GM10266 (cell line): ENCODE data around the gene WBP11.
A peak's percentile ranks its signal among the peaks of the same experiment; 100 is the strongest.

ENCODE experiments used
- DNase-seq: peaks from one replicate; pipeline ENCODE4 v3.0.0; 2012; ENCODE audit errors: extremely low spot score
- TF ChIP-seq, protein P1 (sequence below): IDR thresholded peaks from 2 replicates; pipeline ENCODE4 v1.5.1; 2012; ENCODE audit warnings: mild to moderate bottlenecking, low read depth; ENCODE audit not compliant: control insufficient read depth, insufficient read depth; ENCODE audit errors: missing control alignments

The WBP11 gene

DNA sequence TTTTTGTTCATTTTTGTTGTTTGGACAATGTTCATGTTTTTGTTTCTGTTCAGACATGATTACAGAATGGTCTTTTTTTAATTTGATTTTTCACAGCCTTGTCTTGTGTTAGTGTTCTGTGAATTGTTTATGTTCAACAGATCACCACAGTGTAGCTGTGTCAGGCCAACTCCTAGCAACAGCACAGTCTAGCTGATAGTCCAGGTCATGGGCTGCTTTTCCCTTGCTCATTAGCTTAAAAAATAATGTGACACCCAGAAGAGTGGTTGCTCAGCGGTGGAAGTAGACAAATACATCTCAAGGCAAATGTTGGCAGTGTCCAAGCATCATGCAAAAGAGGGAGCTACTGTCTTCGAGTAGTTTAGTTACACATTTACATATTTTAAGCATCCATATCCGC, 22.4 kb downstream of the WBP11 start:
- no peak for DNase-seq
- TF ChIP-seq, protein P1, sequence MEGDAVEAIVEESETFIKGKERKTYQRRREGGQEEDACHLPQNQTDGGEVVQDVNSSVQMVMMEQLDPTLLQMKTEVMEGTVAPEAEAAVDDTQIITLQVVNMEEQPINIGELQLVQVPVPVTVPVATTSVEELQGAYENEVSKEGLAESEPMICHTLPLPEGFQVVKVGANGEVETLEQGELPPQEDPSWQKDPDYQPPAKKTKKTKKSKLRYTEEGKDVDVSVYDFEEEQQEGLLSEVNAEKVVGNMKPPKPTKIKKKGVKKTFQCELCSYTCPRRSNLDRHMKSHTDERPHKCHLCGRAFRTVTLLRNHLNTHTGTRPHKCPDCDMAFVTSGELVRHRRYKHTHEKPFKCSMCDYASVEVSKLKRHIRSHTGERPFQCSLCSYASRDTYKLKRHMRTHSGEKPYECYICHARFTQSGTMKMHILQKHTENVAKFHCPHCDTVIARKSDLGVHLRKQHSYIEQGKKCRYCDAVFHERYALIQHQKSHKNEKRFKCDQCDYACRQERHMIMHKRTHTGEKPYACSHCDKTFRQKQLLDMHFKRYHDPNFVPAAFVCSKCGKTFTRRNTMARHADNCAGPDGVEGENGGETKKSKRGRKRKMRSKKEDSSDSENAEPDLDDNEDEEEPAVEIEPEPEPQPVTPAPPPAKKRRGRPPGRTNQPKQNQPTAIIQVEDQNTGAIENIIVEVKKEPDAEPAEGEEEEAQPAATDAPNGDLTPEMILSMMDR: no peak

DNA sequence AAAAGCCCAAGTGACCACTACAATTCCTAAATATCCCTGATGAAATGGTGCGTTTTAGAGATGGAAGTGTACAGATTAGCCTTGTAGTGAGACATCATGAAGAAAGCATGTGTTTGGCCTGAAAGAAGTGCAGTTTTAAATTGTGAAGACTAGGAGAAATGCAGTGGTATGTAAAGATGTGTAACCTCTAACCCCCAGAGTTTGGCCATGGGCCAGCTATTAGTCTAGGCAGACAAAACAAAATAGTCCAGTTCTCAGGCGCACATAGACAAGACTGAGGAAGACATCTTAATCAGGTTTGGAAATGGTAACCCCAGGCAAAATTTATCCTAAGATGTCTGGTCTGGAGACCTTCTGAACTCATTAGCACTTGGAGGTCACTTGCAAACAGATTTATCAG, 23.4 kb downstream of the WBP11 start:
- TF ChIP-seq, protein P1: no peak
- no peak for DNase-seq

DNA sequence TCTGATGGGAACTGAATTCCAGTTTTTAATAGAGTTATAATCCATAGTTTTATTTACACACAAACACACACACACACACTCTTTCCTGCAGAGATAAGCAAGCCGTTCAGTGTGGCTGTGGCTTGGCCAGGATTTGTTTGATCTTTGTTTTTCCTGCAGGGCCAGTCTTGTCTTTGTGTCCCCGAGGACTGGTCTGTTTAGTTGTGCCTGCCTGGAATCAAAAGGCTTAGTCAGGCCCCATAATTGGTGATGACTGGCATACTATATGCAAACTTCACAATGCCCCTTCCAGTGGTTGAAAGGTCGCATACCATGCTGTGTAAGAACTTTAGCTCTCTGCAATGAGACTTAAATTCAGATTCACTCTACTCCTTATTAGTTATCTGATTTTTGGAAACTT, 26.0 kb downstream of the WBP11 start:
- no peak for DNase-seq
- TF ChIP-seq, protein P1: no peak

DNA sequence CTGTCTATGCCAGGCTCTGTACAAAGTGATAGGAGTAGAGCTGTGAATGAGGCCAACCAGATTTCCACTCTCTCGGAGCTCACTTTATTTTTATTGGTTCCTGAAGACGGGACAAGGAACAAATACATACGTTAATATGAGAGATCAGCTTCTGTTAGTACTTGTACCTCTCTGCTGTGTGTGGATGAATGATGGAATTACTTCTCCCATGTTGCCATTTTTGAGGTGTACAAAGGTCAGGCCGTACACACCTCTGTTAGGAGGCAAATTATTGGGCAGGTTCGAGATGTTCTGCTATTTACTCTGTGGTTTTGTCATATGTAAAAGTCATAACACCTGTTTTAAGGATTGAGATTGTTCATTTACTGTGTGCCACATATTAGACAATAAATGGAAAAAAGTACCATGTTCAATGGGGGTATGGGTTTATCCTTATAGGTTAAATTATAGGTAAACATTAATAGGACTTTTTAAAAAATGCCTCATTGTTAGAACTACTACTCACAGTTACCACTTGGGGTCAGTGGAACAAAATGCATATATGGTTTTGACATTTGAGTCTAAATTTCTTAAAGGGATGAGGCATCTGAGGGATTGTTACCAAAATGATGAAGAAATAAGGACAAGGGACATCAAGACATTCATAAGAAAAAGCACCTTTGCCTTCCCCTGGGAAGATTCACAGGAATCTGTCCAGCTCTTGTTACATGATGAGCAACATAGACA, 26.9 kb downstream of the WBP11 start:
- TF ChIP-seq, protein P1: peak; percentile 28
- DNase-seq: no peak

DNA sequence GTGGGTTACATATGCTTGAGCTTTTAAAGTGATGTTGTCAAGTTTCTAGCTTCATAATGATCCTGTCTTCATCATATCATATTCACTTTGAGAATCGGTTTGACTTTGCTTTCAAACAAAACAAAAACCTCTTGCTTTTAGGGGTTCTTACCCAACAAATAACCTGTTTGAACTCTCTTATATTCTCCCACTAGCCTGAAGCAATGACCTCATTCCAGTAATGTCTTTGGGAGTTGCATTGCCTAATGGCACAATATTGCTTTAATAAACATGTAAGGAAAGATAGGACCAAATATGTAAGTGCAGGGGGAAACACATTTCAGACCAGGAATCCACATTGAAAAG, 27.7 kb downstream of the WBP11 start:
- TF ChIP-seq, protein P1: no peak
- DNase-seq: no peak

DNA sequence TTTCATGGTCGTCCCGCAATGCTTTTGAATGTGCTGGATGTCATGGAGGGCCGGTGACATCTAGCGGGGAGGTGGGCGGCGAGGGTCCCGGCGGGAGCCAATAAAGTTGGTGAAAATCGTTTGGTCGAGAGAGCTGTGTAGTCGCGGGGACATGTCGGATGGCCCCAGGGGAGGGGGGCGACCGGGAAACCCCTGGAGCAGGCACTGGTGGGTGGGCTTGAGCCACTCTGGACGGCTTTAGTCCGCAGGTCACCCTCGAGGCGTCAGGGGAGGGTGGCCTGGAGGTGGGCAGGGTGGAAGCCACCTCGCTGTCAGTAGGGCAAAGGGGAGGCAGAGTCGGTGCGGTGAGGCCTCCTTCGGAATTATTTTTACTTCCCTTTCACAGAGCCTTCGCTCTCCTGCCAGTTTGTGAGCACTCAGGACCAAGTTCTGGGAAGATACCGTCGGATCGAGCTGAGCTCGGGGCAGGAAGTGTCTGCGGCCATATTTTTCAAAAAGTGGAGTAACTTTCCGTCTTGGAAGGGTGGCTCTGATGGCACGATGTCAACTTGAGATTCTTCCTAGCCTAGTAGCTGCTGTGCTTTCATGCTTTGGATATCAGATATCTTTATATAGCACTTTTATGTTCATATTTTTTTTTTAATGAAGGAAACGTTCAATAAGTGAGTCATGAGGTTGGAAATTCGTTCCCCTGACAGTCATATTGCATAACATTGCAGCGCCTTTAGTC, 28.2 kb downstream of the WBP11 start:
- DNase-seq: peak; percentile 13
- TF ChIP-seq, protein P1: peak; percentile 5
